ENCODE results near the gene C17orf107.

The C17orf107 gene

DNA sequence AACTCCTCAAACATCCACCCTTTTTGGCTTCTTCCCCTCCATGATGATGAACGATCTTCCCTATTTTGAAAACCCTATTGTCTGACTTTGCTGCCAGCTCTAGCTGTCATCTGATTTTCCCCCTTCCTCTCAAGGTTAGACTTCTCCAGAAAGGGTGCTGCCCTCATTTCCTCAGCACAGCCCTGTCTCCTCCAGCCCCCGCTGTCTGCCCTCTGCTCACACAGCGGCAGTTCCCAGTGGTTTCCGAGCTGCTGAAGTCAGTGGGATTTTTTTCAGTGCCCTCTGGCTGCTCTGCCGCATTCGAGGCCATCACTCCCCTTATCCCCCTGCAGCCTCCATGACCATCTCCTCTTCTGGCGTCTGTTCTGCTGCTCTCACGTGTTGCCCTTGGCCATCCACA is 26.6 kb upstream of the C17orf107 start:
- DNase-seq (ENCODE audit: low spot score), result no peak

DNA sequence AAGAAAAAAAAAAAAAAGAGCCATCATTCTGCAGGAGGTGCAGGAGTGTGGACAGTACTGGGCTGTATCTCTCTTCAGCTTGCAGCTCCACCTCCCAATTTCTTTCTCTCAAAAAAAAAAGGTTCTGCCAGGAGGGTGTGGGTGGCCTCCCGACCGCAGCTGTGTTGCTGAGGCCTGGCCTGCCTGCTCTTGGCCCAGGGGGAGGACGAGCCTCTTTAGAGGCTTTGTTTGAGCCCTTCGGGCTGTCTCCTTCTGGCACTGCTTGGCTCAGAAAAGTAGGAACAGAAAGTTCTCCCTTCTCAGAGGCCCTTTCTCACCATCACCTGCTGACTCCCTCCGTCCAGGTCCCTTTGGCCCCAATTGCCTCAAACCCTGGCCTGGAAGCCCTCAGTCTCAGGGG is 22.2 kb upstream of the C17orf107 start:
- no peak for DNase-seq (ENCODE audit: low spot score)

DNA sequence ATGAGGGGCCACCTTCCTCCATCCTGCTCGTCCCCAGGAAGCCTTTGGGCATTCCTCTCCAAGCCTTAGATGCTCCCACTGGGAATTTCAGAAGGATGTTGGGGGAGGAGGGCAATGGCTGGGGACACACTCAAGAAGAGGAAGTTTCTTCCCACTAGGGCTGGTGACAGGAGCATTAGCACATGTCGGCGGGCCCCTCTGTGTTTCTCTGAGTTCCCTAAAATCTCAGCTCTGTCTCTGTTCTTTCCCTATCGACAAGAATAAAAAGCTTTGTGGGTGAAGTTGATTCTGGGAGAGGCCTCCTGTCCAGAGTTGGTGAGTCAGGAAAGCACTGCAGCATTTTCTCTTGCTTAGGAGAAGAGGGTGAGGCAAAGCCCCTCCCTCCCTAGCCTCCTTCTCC is 19.7 kb upstream of the C17orf107 start:
- DNase-seq (ENCODE audit: low spot score), result no peak

DNA sequence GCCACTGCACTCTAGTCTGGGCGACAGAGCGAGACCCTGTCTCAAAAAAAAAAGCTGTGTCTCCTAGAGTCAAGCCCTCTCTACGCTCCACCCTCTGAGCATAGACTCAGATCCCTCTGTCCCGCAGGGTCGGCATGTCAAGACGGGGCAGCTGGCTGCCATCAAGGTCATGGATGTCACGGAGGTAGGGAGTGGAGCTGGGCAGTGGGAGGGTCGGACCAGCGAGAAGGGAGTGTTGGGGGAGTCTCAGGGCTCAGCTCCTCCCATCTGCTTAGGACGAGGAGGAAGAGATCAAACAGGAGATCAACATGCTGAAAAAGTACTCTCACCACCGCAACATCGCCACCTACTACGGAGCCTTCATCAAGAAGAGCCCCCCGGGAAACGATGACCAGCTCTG is 18.5 kb upstream of the C17orf107 start:
- no peak for DNase-seq (ENCODE audit: low spot score)

DNA sequence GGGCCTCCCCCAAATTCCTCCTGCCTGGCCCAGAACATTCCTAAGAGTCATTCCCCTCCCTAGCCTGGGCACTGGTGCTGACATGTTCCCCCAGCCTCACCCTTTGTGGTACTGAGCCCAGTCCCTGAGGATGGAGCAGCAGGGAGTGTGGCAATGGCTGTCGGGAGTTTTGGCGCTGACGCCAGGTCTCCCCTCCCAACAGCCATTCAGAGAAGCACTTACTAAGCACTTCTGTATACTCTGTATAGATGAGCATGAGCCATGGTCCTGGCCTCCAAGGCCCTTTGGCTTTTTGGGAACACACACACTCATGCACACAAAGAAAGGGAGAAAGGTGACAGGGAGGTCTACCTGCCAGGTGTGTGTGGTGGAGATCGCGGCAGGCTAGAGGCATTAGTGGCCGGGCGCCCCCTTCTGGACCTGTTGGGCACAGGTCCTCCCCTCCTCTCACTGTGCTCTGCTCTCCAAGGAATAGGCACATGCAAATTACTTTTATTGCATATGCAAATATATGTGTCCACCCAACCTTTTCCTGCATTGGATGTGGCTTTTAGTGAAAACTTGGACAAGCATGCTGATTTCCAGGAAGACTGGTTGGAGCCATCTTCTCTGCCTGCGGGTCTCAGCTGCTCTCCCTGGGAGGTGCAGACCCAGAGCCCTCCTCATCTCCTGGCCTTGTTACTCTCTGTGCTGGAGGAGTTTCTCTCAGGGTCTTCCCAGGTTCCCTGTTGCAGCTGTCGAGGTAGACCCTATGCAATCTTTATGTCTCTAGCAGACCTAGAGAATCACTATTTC is 17.4 kb upstream of the C17orf107 start:
- peak; percentile 63 for DNase-seq (ENCODE audit: low spot score)

DNA sequence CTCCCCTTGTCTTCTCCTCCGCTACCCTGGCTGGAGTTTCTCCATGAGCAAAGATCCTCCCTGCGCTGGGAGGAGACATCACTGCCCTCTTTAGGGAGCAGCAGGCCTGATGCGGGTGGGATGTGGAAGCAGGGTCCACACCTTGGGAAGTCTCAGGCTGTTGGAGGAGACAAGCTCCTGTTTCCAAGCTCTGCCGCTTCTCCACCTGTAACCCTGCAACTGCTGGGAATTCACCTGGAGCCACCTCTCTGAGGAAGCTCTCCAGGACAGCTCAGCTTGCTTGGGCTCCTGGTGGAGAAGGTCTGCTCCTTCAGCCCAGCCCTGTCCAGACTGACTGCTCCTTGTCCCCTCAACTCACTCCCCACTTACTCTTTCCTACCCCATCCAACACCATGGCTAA is 14.8 kb upstream of the C17orf107 start:
- DNase-seq (ENCODE audit: low spot score), result no peak

DNA sequence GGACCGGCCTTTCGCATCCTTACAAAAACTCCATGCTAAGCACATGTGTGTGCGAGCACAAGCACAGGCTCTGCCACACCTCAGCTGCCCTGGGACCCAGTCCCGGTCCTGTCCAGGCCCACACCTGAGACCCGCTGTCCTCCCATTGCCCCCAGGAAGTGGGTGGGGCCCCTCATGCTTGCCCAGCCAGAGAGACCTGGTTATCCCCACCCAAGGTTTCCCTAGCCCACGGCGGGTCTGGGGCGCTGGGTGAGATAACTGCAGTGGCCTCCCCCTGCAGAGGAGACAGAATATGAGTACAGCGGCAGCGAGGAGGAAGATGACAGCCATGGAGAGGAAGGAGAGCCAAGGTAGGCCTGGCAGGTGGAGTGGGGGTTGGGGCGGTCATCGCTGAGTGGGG is 12.5 kb upstream of the C17orf107 start:
- DNase-seq (ENCODE audit: low spot score), result no peak

DNA sequence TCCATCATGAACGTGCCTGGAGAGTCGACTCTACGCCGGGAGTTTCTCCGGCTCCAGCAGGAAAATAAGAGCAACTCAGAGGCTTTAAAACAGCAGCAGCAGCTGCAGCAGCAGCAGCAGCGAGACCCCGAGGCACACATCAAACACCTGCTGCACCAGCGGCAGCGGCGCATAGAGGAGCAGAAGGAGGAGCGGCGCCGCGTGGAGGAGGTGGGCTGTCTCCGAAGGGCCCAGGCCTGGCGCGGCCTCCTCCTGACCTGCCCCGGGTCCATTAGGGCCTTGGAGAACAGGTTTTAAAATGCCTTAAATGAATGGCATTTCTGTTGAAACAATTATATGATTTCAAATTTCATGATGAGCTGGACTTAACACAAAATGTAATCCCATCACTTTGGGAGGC is 11.8 kb upstream of the C17orf107 start:
- no peak for DNase-seq (ENCODE audit: low spot score)

DNA sequence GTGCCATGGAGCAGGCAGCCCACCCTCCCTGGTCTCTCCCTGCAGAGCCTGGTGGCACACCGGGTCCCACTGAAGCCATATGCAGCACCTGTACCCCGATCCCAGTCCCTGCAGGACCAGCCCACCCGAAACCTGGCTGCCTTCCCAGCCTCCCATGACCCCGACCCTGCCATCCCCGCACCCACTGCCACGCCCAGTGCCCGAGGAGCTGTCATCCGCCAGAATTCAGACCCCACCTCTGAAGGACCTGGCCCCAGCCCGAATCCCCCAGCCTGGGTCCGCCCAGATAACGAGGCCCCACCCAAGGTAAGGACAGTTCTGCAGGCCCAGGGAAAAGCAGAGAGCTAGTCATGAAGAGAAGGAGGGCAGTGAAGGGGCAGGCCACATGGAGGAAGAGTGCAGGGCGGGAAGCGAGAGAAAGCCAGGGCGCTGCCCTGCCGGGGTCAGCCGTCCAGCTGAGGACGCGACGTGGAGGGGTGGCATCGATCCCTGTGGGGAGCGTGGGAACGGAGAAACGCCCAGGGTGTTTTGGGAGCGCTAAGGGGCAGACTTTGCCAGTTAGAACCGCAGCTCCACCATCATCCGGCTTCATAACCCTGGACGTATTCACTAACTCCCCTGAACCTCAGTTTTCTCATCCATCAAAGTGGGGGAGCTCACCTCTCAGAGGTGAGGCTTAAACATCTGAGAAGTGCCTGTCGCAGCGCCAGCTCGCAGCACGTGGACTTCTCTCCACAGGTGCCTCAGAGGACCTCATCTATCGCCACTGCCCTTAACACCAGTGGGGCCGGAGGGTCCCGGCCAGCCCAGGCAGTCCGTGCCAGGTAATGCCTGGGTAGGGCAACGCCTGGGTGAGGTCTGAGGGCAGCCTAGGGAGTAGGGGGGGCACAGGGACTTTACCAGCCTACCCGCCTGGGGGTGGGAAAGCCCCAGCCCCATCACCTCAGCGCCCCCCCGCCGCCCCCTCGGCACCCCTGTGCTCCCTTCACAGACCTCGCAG is 7.6 kb upstream of the C17orf107 start:
- no peak for DNase-seq (ENCODE audit: low spot score)

DNA sequence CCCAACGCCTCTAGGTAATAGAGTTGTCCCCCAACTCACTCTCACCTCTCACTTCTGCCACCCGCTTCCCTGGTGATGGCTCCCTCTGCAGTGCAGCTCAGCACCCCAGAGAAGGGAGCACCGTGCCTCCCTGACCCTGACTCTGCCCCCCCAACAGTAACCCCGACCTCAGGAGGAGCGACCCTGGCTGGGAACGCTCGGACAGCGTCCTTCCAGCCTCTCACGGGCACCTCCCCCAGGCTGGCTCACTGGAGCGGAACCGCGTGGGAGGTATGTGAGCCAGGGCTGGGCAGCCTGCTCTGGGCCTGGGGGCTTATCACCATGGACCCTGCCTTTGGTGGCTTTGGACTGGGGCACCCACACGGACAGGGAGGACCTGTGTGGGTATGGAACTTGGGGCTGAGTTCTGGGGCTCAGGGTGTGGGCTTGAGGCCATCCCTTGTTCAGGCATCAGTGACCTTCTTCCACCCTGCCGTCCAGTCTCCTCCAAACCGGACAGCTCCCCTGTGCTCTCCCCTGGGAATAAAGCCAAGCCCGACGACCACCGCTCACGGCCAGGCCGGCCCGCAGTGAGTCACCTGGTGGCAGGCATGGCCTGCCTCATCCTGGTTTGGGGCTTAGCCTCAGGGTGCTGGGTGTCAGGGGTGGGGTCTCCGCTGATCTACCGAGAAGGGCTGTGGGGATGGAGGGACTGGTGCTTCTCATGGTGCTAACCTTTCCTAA is 6.7 kb upstream of the C17orf107 start:
- DNase-seq (ENCODE audit: low spot score), result no peak

DNA sequence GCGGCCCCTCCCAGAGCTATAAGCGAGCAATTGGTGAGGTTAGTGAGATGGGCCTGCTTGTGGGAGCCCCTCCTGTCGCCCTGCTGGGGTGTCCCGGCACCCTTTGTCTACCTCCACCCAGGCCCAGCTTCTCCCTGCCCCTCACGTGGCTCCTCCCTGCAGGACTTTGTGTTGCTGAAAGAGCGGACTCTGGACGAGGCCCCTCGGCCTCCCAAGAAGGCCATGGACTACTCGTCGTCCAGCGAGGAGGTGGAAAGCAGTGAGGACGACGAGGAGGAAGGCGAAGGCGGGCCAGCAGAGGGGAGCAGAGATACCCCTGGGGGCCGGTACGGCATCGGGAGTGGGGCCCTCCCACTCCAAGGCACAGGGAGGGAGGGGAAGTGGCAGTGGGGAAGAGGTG is 6.1 kb upstream of the C17orf107 start:
- no peak for DNase-seq (ENCODE audit: low spot score)

DNA sequence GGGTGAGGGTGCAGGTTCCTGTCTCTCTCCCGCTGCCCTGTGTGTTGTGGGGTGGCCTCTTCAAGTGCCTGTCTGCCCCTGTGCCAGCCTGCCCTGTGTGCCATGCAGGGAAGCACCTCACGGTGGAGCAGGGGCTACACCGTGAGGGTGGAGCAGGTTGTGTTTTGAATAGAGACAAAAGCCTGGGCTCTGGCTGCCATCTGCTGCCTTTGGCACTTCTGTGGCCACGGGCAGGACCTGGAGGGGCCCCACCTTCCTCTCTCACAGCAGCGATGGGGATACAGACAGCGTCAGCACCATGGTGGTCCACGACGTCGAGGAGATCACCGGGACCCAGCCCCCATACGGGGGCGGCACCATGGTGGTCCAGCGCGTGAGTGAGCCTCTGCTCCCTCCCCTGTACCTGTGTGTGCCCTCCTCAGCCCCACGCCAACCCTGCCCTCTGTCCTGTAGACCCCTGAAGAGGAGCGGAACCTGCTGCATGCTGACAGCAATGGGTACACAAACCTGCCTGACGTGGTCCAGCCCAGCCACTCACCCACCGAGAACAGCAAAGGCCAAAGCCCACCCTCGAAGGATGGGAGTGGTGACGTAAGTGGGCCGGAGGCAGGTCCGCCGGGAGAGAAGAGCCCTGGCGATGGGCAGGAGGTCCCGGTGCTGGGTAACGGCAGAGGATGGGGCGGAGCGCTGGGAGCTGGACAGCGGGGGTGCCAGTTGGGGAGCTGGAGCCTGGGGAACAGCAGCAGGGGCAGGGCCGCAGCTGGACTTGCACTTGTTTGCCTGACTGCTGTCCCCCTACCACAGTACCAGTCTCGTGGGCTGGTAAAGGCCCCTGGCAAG is 5.4 kb upstream of the C17orf107 start:
- DNase-seq (ENCODE audit: low spot score), result no peak

DNA sequence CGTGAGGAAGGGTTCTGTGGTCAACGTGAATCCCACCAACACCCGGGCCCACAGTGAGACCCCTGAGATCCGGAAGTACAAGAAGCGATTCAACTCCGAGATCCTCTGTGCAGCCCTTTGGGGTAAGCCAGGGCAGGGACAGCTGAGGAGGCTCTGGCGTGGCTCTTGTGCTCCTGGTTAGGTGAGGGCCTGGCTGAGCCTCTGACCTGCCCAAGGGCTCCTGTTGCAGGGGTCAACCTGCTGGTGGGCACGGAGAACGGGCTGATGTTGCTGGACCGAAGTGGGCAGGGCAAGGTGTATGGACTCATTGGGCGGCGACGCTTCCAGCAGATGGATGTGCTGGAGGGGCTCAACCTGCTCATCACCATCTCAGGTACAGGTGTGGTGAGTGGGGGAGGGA is 4.2 kb upstream of the C17orf107 start:
- DNase-seq (ENCODE audit: low spot score), result no peak

DNA sequence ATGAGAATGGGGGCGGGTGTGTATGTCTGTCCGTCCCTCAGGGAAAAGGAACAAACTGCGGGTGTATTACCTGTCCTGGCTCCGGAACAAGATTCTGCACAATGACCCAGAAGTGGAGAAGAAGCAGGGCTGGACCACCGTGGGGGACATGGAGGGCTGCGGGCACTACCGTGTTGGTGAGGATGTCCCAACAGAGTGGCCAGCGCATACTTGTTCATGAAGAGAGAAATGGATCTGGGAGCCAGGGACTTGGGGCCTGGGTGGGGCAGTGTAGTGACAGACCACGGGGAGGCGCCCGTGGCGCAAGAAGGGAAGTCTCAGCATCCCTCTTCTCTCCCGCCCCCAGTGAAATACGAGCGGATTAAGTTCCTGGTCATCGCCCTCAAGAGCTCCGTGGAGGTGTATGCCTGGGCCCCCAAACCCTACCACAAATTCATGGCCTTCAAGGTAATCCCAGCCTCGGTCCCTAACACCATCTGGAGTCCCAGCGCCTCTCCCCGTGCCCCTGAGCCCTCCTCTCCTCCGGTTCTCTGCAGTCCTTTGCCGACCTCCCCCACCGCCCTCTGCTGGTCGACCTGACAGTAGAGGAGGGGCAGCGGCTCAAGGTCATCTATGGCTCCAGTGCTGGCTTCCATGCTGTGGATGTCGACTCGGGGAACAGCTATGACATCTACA is 3.5 kb upstream of the C17orf107 start:
- no peak for DNase-seq (ENCODE audit: low spot score)

DNA sequence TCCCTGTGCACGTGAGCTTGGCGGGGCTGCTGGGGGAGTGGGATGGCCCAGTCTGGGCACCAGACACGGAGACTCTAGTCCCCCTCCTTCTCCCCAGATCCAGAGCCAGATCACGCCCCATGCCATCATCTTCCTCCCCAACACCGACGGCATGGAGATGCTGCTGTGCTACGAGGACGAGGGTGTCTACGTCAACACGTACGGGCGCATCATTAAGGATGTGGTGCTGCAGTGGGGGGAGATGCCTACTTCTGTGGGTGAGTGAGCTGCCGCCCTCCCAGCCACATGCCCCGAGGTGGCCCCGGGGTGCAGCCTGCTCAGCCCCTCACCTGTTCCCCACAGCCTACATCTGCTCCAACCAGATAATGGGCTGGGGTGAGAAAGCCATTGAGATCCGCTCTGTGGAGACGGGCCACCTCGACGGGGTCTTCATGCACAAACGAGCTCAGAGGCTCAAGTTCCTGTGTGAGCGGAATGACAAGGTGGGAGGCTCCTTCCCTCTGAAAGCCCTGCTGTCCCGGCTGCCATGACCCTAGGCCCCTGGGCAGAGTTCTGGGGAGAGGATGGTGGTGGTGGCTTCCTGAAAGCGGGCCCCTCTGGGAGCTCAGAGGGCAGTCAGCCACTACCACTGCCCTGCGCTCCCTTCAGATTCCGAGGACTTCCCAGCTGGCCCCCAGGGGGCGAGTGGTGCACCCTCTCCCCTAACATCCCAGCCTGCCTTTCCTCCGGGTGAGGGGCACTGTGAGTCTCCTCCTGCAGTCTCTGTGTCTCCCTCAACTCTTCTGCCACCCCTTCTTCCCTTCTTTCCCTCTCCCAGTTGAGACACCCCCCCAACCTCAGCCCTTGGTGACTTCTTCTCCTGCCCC is 2.8 kb upstream of the C17orf107 start:
- DNase-seq (ENCODE audit: low spot score), result no peak

DNA sequence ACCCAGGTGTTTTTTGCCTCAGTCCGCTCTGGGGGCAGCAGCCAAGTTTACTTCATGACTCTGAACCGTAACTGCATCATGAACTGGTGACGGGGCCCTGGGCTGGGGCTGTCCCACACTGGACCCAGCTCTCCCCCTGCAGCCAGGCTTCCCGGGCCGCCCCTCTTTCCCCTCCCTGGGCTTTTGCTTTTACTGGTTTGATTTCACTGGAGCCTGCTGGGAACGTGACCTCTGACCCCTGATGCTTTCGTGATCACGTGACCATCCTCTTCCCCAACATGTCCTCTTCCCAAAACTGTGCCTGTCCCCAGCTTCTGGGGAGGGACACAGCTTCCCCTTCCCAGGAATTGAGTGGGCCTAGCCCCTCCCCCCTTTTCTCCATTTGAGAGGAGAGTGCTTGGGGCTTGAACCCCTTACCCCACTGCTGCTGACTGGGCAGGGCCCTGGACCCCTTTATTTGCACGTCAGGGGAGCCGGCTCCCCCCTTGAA is 2.1 kb upstream of the C17orf107 start:
- no peak for DNase-seq (ENCODE audit: low spot score)

DNA sequence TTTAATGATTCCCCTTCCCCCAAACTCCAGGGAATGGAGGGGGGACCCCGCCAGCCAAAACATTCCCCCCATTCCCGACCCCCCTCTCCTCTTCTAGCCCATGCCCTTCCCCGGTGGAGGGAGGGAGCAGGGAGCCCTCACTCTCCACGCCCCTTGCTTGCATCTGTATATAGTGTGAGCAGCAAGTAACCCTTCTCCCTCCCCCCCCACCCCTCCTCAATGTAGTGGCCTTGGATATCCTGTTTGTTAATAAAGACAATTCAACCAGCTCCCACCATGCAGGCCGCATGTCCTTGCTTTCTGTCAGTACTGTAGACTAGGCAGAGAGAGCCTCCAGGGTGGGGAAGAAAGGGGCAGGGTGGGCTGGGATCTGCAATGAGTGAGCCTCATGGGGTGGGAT is 1.6 kb upstream of the C17orf107 start:
- DNase-seq (ENCODE audit: low spot score), result no peak

DNA sequence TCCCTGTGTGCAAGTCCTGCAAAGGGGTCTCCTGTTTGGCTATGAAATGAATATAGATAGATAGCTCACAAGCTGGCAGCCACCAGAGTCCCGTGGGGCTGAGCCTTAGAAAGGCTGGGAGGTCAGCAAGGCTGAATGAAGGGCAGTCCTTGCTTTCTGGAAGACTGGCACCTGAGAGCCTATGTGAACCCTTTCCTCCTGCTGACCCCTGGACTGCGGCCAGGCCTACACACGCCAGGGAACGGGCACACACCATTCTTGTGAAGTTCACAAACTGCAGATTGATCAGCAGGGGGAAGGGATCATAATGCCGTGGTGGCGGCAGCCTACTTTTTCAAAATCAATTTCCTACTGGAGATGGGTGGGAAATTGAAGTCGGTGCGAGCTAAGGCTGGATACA is 985 bp upstream of the C17orf107 start:
- no peak for DNase-seq (ENCODE audit: low spot score)

DNA sequence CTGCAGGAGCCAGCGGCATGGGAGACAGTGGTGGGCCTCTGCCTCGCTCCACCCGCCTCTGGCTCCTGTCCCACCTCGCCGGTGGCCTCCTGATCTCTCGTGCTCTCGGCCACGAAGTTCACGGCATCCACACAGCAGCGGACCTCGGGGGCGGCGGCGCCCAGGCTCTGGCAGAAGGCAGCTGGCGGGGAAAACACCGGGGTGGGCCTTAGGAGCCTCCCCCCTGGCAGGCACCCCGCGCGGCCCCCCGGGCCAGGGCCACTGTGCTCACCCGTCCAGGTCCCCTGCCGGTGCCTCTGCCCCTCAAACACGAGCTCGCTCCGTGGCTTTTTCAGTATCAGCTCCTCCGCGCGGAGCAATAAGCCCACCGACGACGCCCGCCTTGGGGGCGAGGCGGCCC is 409 bp upstream of the C17orf107 start:
- no peak for DNase-seq (ENCODE audit: low spot score)
